Kidney glomerular epithelial cell (primary cell): ENCODE results near the gene TFDP1.
A peak's percentile ranks its signal among the peaks of the same experiment; 100 is the strongest.

ENCODE experiments used
- DNase-seq: peaks from one replicate; lab custom pipeline; 2025; lab: John Stamatoyannopoulos, UW

Gene TFDP1

DNA sequence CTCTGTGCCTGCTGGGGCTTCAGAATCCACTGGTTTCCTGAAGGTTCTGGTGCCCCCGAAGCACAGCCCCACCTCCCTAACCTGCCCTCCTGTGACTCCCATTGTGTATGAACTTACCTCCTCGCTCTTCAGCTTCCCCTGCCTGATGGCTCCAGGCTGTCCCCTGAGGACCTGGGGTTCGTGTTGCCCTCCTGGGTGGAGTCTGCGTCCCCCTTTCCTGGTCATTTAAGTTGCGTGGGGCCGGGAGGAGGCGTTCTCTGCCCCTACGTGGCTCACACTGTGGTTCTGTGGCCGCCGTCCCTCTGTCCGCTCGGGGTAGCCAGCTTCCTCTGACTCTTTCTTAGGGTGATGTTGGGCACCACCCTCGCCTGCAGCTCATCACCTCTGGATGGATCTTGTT, 13.9 kb downstream of the TFDP1 start:
- no peak for DNase-seq

DNA sequence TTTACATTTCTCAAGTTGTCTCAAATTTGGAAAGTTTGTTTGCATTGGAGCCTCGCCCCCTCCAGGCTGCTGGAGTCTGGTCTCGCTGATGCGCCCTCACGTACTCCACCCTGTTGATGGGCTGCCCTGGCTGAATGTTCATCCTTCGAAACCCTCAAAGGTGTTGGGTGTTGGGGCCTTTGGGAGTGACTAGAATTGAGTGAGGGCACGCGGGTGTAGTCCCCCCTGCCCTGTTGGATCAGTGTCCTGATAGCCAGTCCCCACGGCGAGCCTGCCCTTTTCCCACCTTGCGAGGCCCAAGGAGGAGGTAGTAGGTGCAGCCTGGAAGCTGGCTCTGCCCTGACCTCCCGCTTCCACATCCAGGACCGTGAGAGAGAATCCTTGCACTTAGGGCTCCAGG, 14.8 kb downstream of the TFDP1 start:
- DNase-seq, result no peak

DNA sequence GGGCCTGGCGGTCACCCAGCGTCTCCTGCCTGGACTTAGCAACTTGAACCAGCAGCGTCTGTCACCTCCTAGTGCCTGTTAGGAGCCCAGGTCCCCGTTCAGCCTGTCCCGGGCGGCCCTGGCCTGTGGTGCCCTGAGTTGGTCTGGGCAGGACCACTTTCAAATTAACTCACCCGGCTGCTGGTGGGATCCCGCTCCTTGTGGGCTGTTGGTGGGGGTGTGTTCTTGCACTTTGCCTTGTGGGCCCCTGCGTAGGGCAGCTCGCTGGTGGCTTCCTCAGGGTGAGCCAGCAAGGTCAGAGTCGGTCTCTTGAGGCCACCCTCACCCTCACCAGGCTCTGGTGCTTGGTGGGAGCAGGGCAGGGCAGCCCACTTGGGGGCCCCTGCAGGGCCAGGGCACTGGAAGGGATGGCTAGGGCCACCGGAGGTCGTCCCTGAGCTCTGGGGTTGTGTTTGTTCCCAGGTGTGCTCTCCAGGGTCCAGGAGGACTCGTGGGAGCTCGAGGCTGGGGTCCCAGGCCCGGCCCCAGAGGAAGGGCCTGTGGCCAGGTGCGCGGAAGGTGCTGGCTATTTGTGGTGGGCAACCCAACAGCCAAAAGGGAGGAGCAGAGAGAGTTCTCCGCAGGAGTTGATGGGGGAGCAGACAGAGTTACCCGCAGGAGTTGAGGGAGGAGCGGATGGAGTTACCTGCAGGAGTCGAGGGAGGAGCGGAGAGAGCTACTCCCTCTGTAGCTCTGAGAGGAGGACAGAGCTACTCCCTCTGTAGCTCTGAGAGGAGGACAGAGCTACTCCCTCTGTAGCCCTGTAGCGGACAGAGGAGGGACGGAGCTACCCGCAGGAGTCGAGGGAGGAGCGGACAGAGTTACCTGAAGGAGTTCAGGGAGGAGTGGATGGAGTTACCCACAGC, 16.9 kb downstream of the TFDP1 start:
- DNase-seq, result no peak

DNA sequence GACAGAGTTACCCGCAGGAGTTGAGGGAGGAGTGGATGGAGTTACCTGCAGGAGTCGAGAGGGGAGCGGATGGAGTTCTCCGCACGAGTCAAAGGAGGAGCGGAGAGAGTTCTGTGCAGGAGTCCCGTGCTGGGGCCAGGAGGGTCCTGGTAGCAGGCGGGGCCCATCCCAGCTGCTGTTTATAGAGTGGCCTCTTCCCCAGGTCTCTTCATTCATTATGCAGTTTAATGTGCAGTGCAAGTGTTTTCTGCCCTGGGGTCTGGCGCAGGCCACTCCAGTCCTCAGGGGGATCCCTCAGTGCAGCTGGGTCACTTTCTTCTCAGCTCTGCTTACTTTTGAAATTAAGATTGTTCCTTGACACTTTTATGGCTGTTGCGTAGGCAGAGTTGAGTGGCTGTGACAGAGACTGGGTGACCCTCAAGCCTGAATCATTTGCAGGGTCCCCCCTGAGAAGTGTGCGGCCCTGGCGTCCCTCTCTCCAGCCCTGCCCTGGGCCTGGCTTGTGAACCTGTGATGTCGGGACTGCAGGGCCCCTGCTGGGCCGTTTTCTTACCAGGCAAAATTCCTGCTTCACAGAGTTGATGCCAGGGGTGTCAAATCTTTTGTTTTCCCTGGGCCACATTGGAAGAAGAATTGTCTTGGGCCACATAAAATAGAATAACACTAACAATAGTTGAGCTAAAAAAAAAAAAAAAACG, 17.9 kb downstream of the TFDP1 start:
- DNase-seq, result no peak

GRCh38 chr13:113603116-113603710, 18.7 kb downstream of the TFDP1 start:
- DNase-seq, result no peak

GRCh38 chr13:113604186-113604585, 19.6 kb downstream of the TFDP1 start:
- DNase-seq, result no peak

GRCh38 chr13:113605461-113605860, 20.9 kb downstream of the TFDP1 start:
- DNase-seq, result no peak

DNA sequence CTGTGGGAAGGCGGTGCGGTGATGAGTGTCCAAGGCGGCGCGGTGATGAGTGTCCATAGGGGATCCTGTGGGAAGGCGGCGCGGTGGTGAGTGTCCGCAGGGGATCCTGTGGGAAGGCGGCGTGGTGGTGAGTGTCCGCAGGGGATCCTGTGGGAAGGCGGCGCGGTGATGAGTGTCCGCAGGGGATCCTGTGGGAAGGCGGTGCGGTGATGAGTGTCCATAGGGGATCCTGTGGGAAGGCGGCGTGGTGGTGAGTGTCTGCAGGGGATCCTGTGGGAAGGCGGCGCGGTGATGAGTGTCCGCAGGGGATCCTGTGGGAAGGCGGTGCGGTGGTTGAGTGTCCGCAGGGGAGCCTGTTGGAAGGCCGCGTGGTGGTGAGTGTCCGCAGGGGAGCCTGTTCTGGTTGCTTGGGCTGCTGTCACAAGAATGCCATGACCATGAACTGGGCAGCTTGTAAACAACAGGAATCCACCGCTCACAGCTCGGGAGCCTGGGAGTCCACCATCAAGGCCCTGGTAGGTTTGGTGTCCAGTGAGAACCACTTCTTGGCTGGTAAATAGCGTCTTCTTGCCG, 21.4 kb downstream of the TFDP1 start:
- no peak for DNase-seq

DNA sequence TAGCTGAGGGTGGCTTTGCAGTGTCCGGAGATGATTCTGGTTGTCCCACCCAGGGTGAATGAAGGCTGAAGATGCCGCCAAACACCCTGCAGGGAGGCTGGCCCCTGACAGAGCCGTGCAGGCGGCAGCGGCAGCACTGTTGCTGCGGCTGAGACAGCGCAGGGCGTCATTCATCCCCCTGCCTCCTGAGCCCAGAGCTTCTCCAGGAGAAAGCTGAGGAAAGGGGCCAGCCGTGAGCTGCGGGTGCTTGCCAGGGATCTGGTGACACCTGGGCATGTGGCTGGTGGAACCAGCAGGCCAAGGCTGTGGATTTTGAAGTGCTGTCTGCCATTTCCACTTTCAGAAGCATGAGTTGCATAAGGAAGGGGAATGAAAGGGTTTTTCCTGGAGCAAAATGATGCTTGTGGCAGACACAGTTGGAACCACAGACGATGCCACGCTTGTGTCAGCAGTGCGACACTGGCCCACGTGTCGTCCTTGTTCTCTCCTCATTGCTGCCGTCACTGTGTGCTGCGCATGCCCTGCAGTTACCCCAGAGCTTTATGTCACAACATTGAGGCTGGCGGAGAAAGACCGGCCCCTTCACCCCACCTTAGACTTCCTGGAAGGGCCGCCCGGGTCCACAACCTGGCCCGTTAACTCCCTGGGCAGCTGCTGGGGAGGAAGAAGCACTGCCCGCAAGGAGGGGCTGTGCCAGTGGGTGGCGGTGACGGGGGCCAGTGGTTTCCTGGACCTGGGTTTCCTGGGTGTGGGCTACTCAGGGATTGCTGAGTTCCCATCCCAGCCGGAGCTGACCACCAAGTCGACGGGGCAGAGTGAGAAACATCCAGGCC, 22.7 kb downstream of the TFDP1 start:
- no peak for DNase-seq

- no peak for DNase-seq
These were observed 23.5 kb downstream of the TFDP1 start for GRCh38 chr13:113607889-113608635.

DNA sequence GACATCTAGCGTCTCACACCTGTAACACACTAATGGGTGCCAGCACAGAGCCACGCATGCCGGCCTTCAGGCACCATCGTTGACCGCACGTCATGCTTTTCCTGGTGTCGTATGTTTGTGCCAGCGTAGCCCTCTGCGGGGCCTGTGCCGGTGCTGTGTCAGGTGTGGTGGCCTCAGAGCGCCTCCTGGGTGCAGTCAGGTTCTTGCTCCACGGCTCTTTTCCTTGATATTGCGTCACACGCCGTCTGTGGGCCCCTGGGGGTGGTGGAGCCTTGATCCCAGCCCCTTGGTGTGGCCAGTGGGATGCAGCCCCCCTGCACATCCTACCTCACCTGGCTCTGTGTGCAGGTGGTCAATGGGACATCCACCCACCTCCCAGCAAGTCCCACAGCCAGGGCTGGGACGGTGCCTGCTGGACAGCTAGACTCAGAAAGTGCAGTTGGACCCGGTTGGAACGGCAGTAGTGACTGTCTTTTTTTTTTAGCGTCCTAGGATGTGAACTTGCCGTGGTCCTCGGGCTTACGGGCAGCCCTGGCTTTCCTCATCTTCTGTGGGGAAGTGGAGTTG, 24.5 kb downstream of the TFDP1 start:
- DNase-seq, result no peak

DNA sequence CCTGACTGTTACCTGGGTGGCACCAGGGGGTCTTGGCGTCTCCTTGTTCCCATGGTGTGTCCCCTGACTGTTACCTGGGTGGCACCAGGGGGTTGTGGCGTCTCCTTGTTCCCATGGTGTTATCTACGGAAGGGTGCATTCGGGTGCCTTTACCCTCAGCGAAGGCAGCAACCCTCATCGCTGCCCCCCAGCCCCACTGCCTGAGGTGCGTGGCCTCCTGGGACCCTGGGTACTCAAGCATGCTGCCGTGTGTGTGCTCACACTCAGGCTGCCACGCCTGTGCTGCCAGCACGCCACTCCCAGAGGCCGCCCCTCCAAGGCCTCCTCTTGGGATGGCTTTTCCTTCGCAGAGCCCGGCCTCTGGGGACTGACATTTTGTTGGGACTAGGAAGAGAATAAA, 25.1 kb downstream of the TFDP1 start:
- no peak for DNase-seq

DNA sequence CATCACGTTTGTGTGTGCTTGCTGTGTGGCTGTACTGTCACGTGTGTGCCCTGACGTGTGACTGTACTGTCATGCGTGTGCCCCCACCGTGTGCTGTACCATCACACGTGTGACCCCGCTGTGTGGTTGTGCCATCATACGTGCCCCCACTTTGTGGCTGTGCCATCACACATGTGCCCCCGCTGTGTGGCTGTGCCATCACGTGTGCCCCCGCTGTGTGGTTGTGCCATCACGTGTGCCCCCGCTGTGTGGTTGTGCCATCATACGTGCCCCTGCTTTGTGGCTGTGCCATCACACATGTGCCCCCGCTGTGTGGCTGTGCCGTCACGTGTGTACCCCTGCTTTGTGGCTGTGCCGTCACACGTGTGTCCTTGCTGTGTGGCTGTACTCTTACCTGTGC, 25.7 kb downstream of the TFDP1 start:
- DNase-seq, result no peak

GRCh38 chr13:113611996-113612395, 27.4 kb downstream of the TFDP1 start:
- DNase-seq, result no peak

- no peak for DNase-seq
These were observed 28.1 kb downstream of the TFDP1 start for GRCh38 chr13:113612607-113613006.

DNA sequence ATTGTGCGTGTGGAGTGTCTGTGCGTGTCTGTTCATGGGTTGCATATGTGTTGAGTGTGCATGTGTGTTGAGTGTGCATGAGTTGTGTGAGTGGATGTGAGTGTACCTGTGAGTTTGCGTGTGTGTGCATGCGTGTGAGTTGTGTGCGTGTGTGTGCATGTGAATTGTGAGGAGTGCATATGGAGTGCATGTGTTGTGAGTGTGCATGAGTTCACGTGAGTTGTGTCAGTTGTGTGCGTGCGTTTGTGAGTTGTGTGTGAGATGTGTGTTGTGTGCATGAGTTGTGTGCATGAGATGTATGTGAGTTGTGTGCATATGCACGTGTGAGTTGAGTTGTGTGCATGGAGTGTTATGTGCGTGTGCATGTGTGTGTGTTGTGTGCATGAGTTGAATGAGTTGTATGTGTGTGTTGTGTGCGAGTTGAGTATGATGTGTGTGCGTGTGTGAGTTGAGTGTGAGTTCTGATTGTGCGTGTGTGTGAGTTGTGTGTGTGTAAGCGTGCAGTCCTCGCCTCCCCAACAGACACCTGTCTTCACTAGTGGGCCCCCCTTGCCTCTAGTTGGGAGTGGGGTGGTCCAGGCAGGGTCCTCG, 29.3 kb downstream of the TFDP1 start:
- no peak for DNase-seq

- peak; percentile 39 for DNase-seq
These were observed 31.8 kb downstream of the TFDP1 start for GRCh38 chr13:113616281-113616906.

DNA sequence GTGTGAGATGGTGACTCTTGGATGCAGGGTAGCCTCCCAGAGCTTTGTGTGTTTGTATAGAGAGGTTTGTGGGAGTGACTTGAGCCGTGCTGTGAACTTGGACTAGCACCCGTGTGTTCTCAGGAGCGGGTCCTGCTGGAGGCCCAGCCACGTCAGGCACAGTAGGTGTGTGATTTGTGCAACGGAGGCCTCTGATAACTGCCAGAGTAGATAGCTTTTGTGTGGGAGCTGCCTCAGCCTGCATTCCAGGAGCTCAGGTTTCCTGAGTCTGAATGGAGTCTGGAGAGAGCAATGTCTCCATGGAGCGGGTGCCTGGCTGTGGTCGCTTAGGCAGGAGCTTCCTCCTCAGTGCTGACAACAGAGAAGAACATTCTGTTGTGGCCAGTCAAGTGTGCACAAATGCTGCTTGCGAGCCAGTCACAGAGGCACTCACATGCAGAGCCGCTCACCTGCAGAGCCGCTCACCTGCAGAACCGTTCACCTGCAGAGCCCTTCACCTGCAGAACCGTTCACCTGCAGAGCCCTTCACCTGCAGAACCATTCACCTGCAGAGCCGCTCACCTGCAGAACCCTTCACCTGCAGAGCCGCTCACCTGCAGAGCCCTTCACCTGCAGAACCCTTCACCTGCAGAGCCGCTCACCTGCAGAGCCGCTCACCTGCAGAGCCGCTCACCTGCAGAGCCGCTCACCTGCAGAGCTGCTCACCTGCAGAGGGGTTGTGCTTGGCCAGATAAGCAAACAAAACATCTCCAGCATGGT, 32.6 kb downstream of the TFDP1 start:
- peak; percentile 97 for DNase-seq

GRCh38 chr13:113617961-113618360, 33.4 kb downstream of the TFDP1 start:
- DNase-seq, result no peak
